ENCODE data around the gene HMX1. TPM values are rescaled to one million over a fixed set of nuclear protein-coding genes. Genes with fewer than 3 reads are reported as not detected.

The HMX1 gene
- polyA plus RNA-seq, 3 donors = not detected

DNA sequence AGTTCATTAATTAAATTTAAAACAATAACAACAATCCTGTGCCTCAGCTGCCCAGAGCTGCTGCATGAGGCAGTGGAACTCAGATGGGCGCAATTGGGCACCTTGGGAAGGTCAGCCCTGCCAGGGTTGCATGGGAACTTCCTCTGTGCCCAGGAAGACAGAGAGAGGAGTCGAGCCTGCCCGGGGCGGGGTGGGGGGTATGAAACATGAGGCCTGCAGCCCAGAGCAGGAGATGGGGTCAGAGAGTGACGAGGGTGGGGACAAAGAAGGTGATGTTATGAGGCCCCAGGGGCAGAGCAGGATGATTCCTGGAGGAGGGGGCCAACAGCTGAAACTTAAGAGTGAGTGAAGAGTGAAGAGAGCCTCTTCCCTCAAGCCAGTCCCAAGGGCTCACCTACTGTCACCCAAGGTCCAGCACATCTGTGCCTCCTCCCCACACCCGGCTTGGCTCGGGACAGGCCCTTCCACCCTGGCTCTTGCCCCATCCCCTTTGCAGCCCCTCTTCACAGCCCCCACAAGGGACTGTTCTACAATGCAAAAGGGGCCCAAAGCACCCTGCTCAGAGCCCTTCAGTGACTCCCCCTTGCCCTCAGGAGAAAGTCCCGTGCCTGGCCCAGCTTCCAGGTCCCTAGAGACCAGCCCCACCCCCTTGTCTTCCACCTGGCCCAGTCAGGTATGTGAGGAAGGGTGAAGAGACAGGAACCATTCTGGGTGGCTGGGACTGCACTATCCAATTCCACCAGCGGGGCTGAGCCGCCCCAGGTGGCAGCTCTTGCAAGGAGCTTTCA is 31.4 kb downstream of the HMX1 start:
- WGBS, 3 donors = 63 to 74% (median 74%) methylated on average over 8 to 10 of the region's 10 CpGs
- no peak overlapping the region for H3K27ac ChIP-seq (ENCODE audit: low read depth, low read length)

DNA sequence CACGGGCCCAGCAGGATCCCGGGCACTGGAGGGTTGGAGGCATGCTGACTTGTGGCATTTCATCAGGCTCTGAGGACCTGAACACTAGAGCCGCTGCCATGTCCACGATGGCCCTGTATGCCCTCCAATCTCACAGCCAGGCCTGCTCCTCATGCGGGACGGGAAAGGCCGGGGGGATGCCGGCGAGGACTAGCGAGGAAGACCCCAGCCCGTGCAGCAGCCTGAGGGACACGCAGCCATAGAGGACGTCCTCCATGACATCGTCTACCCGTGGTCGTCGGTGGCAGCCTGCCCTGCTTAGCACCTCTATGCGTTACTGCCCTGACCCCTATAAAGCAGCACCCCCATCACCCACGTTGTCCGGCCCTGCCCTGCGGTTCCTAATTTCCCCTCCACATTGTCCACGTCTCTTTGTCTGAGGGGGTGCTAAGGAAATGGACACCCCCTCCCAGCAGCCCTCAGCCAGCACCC is 32.6 kb downstream of the HMX1 start:
- 82 to 84% (median 82%) methylated on average over 21 to 22 of the region's 22 CpGs for WGBS, 3 donors
- no peak overlapping the region for H3K27ac ChIP-seq (ENCODE audit: low read depth, low read length)

DNA sequence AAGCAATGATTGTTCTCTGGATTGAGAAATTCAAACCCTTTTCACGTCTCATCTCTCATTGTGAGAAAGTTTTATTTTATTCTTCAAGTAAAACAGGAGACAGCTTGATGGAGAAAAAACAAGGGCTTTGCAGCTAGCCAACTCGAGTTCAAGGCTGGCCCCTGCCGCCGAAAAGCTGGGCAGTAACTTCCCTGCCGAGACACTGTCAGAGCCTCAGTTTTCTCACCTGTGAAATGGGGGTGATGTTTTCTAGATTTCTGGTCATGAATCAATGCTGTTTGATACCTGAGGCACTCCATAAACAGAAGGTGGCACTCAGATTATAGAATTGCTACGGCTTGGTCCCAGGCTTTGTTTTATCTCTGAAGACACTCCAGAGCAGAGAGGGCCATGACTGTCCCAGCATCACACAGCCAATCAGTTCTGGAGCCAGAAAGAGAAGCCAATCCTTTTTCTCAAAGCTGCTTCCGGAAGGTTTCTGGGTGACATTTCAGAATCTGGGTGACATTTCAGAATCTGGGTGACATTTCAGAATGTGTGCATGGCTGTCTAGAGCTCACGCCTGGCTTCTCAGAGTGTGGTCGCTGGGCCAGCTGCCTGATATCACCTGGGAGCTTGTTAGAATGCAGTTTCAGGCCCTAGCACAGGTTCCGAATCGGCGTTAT is 33.2 kb downstream of the HMX1 start:
- H3K27ac ChIP-seq (ENCODE audit: low read depth, low read length) = no peak overlapping the region
- 66 to 78% (median 78%) methylated on average over 12 of the region's 12 CpGs for WGBS, 3 donors

DNA sequence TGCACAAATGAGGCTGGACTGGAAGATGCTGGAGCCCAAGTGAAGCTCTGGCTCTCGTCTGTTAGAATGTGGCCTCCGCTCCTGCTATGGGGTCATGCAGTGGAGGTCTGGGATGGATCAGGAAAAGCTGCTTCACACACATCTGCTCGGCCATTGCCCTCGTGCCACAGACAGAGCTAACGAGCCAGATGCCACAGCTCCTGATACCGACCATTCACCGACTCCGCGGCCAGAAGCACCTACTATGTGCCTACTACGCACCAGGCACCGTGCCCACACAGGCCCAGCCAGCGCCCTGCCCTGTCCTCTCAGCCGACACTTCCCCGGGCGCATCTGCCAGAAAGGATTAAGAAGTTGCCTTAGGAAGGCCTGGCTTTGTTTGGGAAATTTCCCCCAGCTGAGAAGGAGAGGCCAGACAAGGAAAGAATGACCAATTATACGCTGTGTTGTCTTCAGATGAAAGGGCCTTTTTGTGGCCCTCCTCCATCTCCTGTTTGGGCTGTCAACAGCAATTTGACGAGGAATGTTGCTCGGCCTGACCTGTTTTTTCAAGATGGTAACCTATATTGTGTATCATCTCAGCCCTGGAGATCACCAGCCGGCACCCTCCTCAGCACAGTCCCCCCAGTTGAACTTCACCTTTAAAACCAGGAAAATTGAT is 34.3 kb downstream of the HMX1 start:
- no peak overlapping the region for H3K27ac ChIP-seq (ENCODE audit: low read depth, low read length)
- 48 to 77% (median 64%) methylated on average over 18 to 19 of the region's 19 CpGs for WGBS, 3 donors

DNA sequence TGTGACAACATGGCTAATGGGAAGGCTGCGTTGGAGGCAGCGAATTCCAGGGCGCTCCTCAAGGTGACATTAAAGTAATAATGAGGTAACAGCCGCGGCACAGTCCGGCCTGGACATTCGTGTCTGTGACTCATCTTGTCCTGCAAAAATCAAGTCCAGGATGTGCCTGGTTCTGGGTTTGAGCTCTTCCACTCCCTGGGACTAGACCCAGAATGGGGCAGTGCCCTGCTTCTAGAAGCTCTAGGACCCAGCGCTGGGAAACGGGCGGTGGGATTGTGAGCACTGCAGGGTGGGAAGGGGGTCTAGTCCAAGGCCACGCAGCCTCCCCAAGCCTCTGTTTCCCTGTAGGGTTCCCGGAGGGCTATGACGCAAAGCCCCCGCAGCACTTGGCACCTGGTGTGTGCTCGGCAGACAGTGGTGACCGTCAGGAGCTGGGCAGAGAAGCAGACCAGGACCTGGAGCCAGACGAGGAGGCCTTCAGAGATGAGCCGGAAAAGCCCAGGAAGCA is 34.9 kb downstream of the HMX1 start:
- WGBS, 3 donors = 71 to 86% (median 83%) methylated on average over 18 of the region's 18 CpGs
- no peak overlapping the region for H3K27ac ChIP-seq (ENCODE audit: low read depth, low read length)

DNA sequence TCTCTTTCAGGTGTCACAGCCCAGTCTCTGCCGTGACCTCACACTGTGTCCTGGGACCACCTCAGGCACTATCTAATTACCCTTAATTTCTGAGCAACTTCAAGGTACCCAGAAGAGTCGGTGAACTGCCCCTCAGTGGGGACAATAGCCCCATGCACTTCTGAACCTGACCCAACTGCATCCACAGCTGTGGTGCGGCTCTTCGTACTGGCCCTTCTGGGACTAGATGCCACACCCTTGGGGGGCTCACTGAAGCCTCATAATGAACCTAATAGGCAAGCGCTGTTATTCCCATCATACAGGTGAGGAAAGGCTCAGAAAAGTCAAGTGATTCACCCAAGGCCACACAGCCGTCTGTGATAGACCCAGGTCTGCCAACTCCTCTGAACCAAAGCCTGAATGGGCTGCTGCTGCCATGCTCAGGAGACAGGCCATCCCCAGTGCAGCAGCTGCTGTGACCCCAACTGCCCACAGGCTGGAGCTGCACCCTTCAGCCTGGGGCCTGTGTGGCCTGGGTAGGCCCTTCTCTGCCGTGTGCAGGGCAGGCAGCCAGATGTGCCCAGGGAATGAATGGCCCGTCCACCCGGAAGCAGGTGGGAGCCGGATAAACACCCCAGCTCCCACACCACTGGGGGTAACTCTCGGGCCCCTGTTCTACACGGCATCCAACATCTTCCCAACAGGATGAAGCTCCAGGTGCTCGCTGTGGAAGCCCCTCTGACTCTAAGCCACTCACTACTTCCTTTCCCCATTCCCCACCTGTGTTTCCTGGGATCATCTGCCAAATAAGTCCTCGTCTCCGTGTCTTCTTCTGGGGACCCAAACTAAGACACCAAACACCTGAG is 35.9 kb downstream of the HMX1 start:
- WGBS, 3 donors = 70 to 78% (median 70%) methylated on average over 14 to 15 of the region's 15 CpGs
- H3K27ac ChIP-seq (ENCODE audit: low read depth, low read length) = no peak overlapping the region

GRCh38 chr4:8834681-8835220 is 36.9 kb downstream of the HMX1 start:
- H3K27ac ChIP-seq (ENCODE audit: low read depth, low read length) = no peak overlapping the region
- 52 to 53% (median 52%) methylated on average over 11 of the region's 11 CpGs for WGBS, 3 donors

DNA sequence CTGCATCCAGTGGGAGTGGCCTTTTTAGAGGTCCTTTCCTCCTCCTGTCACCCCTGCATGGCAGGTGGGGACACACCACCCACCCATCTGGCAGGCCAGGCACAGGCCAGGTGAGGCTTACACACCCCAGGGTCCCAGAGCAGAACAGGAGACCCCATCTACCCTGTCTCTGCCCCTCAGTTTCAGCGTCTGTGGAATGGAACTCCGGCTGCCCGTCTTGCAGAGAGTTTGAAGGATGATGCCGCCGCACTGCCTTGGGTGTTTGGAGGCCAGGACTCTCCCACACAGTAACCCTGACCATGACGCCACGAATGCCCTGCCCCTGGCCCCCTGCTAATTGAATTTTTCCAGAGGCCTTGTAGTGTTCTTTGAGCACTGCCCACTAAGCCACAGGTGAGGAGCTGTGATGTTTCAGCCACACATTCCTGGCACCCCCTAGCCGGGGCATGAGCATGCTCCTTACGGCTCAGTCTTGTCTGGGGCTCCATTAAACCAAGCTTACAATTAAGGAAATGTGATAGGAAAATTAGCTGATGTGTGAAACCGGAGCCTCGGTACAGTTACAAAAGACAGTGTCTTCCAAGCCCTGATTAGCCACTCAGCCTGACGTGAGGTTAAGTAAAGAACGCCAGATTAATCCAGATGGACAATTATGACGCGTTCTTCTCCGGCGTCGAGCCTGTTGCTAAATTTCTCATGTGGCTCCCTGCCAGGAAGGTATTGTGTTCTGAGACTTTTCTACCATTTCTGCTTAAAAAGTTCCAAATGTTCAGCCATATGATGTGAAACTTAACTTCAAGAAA is 39.3 kb downstream of the HMX1 start:
- no peak overlapping the region for H3K27ac ChIP-seq (ENCODE audit: low read depth, low read length)
- WGBS, 3 donors = 52 to 64% (median 53%) methylated on average over 18 of the region's 18 CpGs

DNA sequence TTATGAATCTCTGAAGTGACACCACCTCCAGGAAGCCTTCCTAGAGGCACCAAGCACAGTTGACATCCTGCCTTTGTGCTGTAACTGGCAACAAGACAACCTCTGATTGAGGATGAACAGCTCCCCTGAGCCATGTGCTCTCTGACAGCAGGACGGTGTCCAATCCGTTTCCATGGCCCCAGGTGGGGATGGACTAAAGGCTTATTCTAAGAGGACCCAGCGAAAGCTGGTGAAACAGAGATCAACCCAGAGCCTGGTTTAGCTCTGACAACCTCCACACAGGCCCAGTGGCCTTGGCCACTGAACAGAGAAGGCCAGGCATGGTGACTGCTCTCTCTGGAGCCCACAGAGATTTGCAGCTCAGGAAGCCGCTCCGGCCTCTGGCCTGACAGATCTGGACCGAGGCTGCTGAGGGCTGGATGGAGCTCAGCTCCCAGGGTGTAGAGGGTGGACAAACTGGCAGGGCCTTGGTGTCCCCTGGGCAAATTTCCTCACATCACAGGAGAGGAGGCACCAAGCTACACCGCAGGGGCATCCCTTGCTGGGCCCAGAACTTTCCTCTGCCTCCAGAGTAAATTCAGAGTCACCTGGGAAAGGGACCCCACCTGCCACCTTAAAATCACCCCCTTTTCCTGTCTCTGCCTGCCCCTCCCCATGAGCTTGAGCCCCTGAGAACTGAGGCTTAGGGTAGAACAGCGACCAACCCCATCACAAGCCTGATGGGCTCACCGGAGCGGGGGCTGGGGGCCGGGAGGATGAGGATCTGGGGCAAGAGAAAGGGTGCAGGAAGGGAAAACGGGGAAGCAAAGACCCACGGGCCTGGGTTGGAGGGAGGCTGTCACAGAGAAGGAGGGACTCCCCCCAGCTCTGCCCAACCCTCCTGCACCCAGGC is 40.2 kb downstream of the HMX1 start:
- 79 to 86% (median 85%) methylated on average over 12 to 13 of the region's 13 CpGs for WGBS, 3 donors
- no peak overlapping the region for H3K27ac ChIP-seq (ENCODE audit: low read depth, low read length)

DNA sequence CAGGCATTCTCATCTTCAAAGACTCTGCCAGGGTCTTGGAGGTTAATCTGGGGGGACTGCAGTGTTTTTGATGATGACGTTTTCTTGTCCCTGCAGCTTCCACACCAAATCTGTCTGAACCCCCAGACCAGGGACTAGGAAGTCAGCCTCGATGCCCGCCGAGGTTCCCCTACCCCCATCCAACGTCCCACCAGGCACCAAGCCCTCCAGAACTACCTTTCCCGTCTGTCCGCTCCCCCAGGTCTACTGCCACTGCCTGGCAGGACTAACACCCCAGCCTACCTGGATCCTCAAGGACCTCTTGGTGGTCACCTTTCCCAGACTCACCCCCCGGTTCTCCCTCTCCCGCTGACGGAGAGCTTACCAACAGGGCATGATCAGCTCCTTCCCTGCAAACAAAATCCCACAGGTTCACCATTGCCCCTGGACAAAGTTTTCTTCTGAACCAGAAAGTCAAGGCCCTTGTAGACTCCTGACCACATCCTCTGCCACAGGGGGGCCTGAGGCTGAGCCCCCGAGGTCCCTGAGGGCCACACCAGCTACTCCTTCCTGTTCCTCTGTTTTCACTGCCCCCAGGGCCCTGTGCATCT is 40.9 kb downstream of the HMX1 start:
- 76 to 83% (median 81%) methylated on average over 11 of the region's 11 CpGs for WGBS, 3 donors

GRCh38 chr4:8830056-8830455 is 41.6 kb downstream of the HMX1 start:
- WGBS, 3 donors = 59 to 63% (median 60%) methylated on average over 7 of the region's 7 CpGs
- H3K27ac ChIP-seq (ENCODE audit: low read depth, low read length) = no peak overlapping the region

More for the DNA sequence above, 40.9 kb downstream of the HMX1 start:
- H3K27ac ChIP-seq (ENCODE audit: low read depth, low read length) = no peak overlapping the region

- 75 to 83% (median 80%) methylated on average over 2 of the region's 2 CpGs for WGBS, 3 donors
- no peak overlapping the region for H3K27ac ChIP-seq (ENCODE audit: low read depth, low read length)
These were observed 42.1 kb downstream of the HMX1 start for GRCh38 chr4:8829584-8829983.

DNA sequence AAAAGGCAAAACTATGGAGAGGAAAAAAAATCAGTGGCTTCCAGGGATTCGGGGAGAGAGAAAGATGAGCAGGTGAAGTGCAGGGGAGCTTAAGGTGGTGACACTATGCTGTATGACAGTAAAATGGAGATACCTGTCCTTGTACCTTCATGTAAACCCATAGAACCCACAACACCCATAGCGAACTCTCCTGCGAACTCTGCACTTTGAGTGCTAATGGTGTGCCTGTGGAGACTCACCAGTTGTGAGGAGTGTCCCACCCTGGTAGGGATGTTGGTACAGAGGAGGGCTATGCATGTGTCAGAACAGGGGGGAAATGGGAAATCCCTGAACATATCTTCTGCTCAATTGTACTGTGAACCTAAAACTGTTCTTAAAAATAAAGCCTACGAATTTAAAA is 42.8 kb downstream of the HMX1 start:
- 77 to 83% (median 81%) methylated on average over 4 of the region's 4 CpGs for WGBS, 3 donors
- H3K27ac ChIP-seq (ENCODE audit: low read depth, low read length) = no peak overlapping the region

DNA sequence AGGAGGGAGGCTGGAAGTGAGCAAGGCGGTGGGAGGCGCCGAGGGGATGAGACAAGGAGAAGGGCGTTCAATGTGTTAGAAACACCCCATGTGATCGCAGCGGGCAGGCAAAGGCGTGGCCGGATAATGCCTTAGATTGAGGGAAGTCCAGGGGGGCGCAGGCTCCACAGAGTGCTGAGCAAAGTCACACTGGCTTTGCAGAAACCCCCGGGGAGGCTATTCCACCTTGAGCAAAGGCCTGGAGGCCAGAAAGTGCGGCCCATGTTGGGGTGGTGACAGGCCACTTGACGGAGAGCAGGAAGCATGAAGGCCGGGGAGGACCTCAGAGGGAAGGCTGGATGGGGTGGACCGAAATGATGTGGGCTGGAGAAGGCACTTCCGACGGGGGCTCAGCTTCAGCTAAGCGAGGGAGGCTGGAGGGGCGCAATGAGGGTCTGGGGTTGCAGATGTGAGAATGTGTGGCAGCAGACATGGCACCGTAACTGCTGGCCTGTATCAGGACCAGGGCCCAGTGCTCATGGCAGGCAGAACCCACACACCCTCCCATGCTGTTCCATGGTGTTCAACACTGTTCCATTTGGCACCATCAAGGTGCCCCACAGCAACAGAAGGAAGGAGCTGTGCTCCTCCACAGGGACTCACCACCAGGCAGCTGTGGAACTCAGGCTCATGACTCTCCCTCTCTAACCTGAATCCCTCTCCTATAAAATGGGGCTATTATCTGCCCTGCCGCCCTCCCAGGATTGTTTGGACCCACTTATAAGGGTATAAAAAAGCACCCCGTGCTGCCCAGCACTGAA is 50.3 kb downstream of the HMX1 start:
- no peak overlapping the region for H3K27ac ChIP-seq (ENCODE audit: low read depth, low read length)
- 79 to 82% (median 80%) methylated on average over 21 of the region's 21 CpGs for WGBS, 3 donors
